ENCODE results near the gene RAPGEF6. TPM values are rescaled to one million over a fixed set of nuclear protein-coding genes. Genes with fewer than 3 reads are reported as not detected.

The RAPGEF6 gene
- total and polyA plus RNA-seq, 8 donors: 18.2 to 23.7 (median 20.1) TPM

GRCh38 chr5:131389869-131390265 lies 245.2 kb downstream of the RAPGEF6 start:
- TF ChIP-seq CTCF (IDR thresholded peaks at IDR 0.05): no peak
- Histone ChIP-seq H3K9me3 (no peaks in the 10 kb centered on the region), H3K27ac (no peak overlapping the region), H3K36me3 (peaks cover 0 to 89% of the 10 kb centered on the region in 2 donors), H3K4me3 (no peak overlapping the region), H3K4me1 (peaks cover 0 to 27% of the 10 kb centered on the region in 2 donors), H3K27me3 (no peaks in the 10 kb centered on the region)
- DNase-seq (no peak), ATAC-seq (no peak)
- intact Hi-C loops (cut with DNase I): loop anchor here in 1 of 2 donors (5.0 kb wide), 1 partner anchor 218 kb away; the partner anchor contains the start of gene LYRM7

GRCh38 chr5:131389096-131389868 lies 245.7 kb downstream of the RAPGEF6 start:
- H3K36me3 ChIP-seq: peaks cover 0 to 83% of the 10 kb centered on the region in 2 donors
- H3K27ac ChIP-seq: no peak overlapping the region
- H3K9me3 ChIP-seq: no peaks in the 10 kb centered on the region
- ATAC-seq: no peak
- peaks cover 0 to 21% of the 10 kb centered on the region in 2 donors for H3K4me1 ChIP-seq
- H3K27me3 ChIP-seq: no peaks in the 10 kb centered on the region
- TF ChIP-seq CTCF (IDR thresholded peaks at IDR 0.05): no peak
- no peak for DNase-seq
- intact Hi-C loops (cut with DNase I): loop anchor here in 1 of 2 donors (5.0 kb wide), 1 partner anchor 217 kb away; the partner anchor contains the start of gene LYRM7
- H3K4me3 ChIP-seq: no peak overlapping the region

GRCh38 chr5:131387255-131387654 lies 247.8 kb downstream of the RAPGEF6 start:
- peak overlapping the region in 1 of 2 donors; percentile 31 for H3K27ac ChIP-seq
- DNase-seq (no peak), ATAC-seq (no peak)
- peaks cover 0 to 64% of the 10 kb centered on the region in 2 donors for H3K36me3 ChIP-seq
- no peak overlapping the region for H3K4me3 ChIP-seq
- peaks cover 0 to 23% of the 10 kb centered on the region in 2 donors for H3K4me1 ChIP-seq
- intact Hi-C loops (cut with DNase I): loop anchor here in 1 of 2 donors (5.0 kb wide), 1 partner anchor 215 kb away; the partner anchor contains the start of gene LYRM7
- H3K27me3 ChIP-seq: no peaks in the 10 kb centered on the region
- TF ChIP-seq CTCF (IDR thresholded peaks at IDR 0.05): no peak
- no peaks in the 10 kb centered on the region for H3K9me3 ChIP-seq

- Histone ChIP-seq H3K27me3 (no peaks in the 10 kb centered on the region), H3K36me3 (peaks cover 0 to 59% of the 10 kb centered on the region in 2 donors), H3K4me3 (no peak overlapping the region), H3K27ac (peak overlapping the region; percentile 1 to 31), H3K9me3 (no peaks in the 10 kb centered on the region), H3K4me1 (peaks cover 0 to 28% of the 10 kb centered on the region in 2 donors)
- DNase-seq: peak in 1 of 4 donors; percentile 31
- TF ChIP-seq CTCF (IDR thresholded peaks at IDR 0.05): no peak
- intact Hi-C loops (cut with DNase I): loop anchor here in 1 of 2 donors (5.0 kb wide), 1 partner anchor 214 kb away; the partner anchor contains the start of gene LYRM7
- peak; percentile 22 for ATAC-seq
These were observed 248.2 kb downstream of the RAPGEF6 start for GRCh38 chr5:131386779-131387178.

- no peaks in the 10 kb centered on the region for H3K27me3 ChIP-seq
- ATAC-seq (no peak), DNase-seq (no peak)
- H3K36me3 ChIP-seq: peaks cover 0 to 52% of the 10 kb centered on the region in 2 donors
- H3K4me1 ChIP-seq: peaks cover 0 to 34% of the 10 kb centered on the region in 2 donors
- TF ChIP-seq CTCF (IDR thresholded peaks at IDR 0.05): no peak
- peak overlapping the region in 1 of 2 donors; percentile 31 for H3K27ac ChIP-seq
- intact Hi-C loops (cut with DNase I): loop anchor here in 1 of 2 donors (5.0 kb wide), 1 partner anchor 214 kb away; the partner anchor contains the start of gene LYRM7
- no peak overlapping the region for H3K4me3 ChIP-seq
- no peaks in the 10 kb centered on the region for H3K9me3 ChIP-seq
These were observed 248.9 kb downstream of the RAPGEF6 start for GRCh38 chr5:131386124-131386523.

Measured in left lung (tissue), 10 donors.